Prostate gland (tissue), 2 donors: ENCODE data around the gene MEIOB. TPM values are rescaled to one million over a fixed set of nuclear protein-coding genes. Genes with fewer than 3 reads are reported as not detected.
"Not testable (repeated sequence)": the region's sequence is repeated elsewhere in the genome, so short reads cannot be mapped to it uniquely, and the experiment has no call there.

Source experiments
- DNase-seq: peaks from one replicate; pipeline ENCODE4 v3.0.0-alpha.2; 2019; ENCODE audit warnings: low spot score
- H3K27ac ChIP-seq, 2 donors: fragments of 200-600 bp; sonication (generic); 2 replicates each; pipeline ENCODE4 v1.5.1; 2017 to 2019
- H3K27me3 ChIP-seq: fragments of 200-600 bp; sonication (generic); replicated peaks from 2 replicates; pipeline ENCODE4 v1.5.1; 2019; ENCODE audit not compliant: insufficient read depth
- H3K36me3 ChIP-seq, 2 donors: fragments of 200-600 bp; sonication (generic); 1 replicate in 1 of 2; 2 replicates in 1 of 2; pipeline versions ENCODE4 v1.5.1 to v1.8.1; 2017 to 2019
- H3K4me1 ChIP-seq: fragments of 200-600 bp; sonication (generic); replicated peaks from 2 replicates; pipeline ENCODE4 v1.5.1; 2019
- H3K4me3 ChIP-seq, 2 donors: fragments of 200-600 bp; sonication (generic); 2 replicates each; pipeline ENCODE4 v1.5.1; 2017 to 2019
- H3K9me3 ChIP-seq: fragments of 200-600 bp; sonication (generic); 2 replicates; pipeline ENCODE4 v1.5.1; 2017
- POLR2A ChIP-seq: fragments of 450-650 bp; IDR thresholded peaks from one replicate; pipeline ENCODE4 v1.6.1; 2016; ENCODE audit warnings: antibody characterized with exemption, mild to moderate bottlenecking
- POLR2AphosphoS5 ChIP-seq: sonication (generic); formaldehyde crosslinking; IDR thresholded peaks from one replicate; pipeline ENCODE4 v1.6.1; 2017; ENCODE audit warnings: antibody characterized with exemption
- WGBS: methylation state at CpG from one replicate; pipeline ENCODE4 v1.1.5; 2018; 5-methylcytosine and 5-hydroxymethylcytosine counted together
- intact Hi-C: fragments of 100-400 bp; cut with DNase I; formaldehyde crosslinking; loops from one replicate; pipeline ENCODE4 v1.14.2; 2022
- total RNA-seq, 2 donors: library from RNA; depleted of rRNA; stranded (reverse); fragments of >200 nt; gene quantifications; one replicate each; pipeline ENCODE4 v1.1.0, GENCODE V29; 2016
- TF ChIP-seq, protein P1 (sequence below), 4 experiments: fragments of 200-600 bp in 2 of 4; fragments of 450-650 bp in 2 of 4; sonication (generic) in 2 of 4; IDR thresholded peaks; 1 replicate in 3 of 4; 2 replicates in 1 of 4; pipeline ENCODE4 v1.5.1; 2016 to 2019; ENCODE audit warnings: antibody characterized with exemption in 4 of 4, mild to moderate bottlenecking in 2 of 4, moderate library complexity in 2 of 4

The MEIOB gene
- total RNA-seq, 2 donors from 2014 or later, result 14.4 TPM; not detected in 1

DNA sequence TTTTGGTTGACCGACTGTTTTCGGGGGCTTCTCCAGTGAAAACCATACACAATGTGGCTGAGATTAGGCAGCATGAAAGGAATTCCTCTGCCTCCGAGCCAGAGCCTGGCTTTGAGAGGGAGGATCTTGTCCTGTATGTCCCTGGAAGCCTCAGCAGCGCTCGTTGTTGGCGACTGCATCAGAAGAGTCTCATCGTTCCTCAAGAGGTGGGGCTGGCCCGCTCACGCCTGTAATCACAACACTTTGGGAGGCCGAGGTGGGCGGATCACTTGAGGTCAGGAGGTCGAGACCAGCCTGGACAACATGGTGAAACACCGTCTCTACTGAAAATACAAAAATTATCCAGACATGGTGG lies 31.2 kb upstream of the MEIOB start:
- intact Hi-C loops, result no loop called here
- Histone ChIP-seq H3K4me1 (no peaks in the 10 kb centered on the region), H3K27ac (no peak overlapping the region), H3K9me3 (no peaks in the 10 kb centered on the region), H3K4me3 (no peak overlapping the region), H3K36me3 (no peaks in the 10 kb centered on the region), H3K27me3 (no peaks in the 10 kb centered on the region)
- no peak for DNase-seq
- WGBS, result 58% methylated on average over 13 of the region's 13 CpGs
- TF ChIP-seq, protein P1, sequence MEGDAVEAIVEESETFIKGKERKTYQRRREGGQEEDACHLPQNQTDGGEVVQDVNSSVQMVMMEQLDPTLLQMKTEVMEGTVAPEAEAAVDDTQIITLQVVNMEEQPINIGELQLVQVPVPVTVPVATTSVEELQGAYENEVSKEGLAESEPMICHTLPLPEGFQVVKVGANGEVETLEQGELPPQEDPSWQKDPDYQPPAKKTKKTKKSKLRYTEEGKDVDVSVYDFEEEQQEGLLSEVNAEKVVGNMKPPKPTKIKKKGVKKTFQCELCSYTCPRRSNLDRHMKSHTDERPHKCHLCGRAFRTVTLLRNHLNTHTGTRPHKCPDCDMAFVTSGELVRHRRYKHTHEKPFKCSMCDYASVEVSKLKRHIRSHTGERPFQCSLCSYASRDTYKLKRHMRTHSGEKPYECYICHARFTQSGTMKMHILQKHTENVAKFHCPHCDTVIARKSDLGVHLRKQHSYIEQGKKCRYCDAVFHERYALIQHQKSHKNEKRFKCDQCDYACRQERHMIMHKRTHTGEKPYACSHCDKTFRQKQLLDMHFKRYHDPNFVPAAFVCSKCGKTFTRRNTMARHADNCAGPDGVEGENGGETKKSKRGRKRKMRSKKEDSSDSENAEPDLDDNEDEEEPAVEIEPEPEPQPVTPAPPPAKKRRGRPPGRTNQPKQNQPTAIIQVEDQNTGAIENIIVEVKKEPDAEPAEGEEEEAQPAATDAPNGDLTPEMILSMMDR (IDR thresholded peaks at IDR 0.05), result no peak
- TF ChIP-seq POLR2A (no peak), POLR2AphosphoS5 (no peak)

DNA sequence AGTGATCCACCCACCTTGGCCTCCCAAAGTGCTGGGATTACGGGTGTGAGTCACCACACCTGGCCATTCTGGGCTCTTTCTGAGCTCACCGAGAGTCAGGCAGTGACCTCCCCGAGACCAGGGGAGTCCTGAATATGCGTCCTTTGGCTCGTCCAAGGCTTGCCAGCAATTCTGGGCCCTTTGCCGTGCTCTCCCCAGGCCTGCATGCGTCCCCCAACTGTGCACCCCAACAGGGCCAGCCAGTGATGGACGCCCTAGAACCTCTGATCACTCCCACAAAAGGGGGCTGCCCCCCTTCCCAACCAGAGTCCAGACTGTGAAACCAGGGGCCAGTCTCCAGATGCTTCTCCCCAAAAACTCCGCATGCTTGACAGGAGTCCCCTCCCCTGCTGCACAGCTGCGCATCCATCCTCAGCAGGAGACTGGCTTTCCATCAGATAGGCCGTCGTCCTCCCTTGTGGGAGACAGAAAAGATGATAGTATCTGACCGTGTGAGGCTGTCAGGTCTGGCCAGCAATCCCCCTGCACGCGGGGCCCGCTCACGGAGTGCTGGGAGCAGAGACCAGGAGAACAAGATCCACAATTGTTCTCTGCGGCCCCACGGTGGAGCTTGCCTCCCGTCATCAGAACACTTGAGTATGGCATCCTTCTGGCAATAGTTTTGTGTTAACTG lies 30.7 kb upstream of the MEIOB start:
- 69% methylated on average over 20 of the region's 20 CpGs for WGBS
- H3K4me1 ChIP-seq, result no peaks in the 10 kb centered on the region
- H3K4me3 ChIP-seq, result no peak overlapping the region
- H3K36me3 ChIP-seq, result no peaks in the 10 kb centered on the region
- H3K9me3 ChIP-seq, result no peaks in the 10 kb centered on the region
- no peak for TF ChIP-seq POLR2A
- TF ChIP-seq POLR2AphosphoS5, result no peak
- TF ChIP-seq, protein P1 (IDR thresholded peaks at IDR 0.05), result no peak
- intact Hi-C loops, result no loop called here
- DNase-seq, result no peak
- no peaks in the 10 kb centered on the region for H3K27me3 ChIP-seq
- H3K27ac ChIP-seq, result no peak overlapping the region

DNA sequence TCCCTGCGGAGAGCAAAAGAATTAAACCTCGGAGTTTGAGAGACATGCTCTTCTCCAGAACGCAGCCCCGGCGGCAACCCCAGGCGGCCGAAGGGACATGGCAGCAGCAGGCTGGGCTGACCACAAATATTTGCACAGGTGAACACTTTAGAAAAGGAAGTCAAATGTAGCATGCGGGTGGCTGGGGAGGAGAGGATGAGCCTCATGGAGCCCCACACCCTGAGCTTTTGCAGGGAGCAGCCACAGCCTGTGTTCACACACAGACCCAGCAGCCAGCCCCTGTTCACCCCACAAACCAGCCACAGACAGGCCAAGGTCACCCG lies 28.4 kb upstream of the MEIOB start:
- no peaks in the 10 kb centered on the region for H3K9me3 ChIP-seq
- DNase-seq, result no peak
- no peak overlapping the region for H3K4me3 ChIP-seq
- 31% methylated on average over 9 of the region's 9 CpGs for WGBS
- no peak overlapping the region for H3K27ac ChIP-seq
- TF ChIP-seq, protein P1 (IDR thresholded peaks at IDR 0.05), result peak in 1 of 4 experiments; percentile 1
- no peak for TF ChIP-seq POLR2A
- intact Hi-C loops, result no loop called here
- H3K4me1 ChIP-seq, result no peaks in the 10 kb centered on the region
- H3K36me3 ChIP-seq, result no peaks in the 10 kb centered on the region
- H3K27me3 ChIP-seq, result no peaks in the 10 kb centered on the region

DNA sequence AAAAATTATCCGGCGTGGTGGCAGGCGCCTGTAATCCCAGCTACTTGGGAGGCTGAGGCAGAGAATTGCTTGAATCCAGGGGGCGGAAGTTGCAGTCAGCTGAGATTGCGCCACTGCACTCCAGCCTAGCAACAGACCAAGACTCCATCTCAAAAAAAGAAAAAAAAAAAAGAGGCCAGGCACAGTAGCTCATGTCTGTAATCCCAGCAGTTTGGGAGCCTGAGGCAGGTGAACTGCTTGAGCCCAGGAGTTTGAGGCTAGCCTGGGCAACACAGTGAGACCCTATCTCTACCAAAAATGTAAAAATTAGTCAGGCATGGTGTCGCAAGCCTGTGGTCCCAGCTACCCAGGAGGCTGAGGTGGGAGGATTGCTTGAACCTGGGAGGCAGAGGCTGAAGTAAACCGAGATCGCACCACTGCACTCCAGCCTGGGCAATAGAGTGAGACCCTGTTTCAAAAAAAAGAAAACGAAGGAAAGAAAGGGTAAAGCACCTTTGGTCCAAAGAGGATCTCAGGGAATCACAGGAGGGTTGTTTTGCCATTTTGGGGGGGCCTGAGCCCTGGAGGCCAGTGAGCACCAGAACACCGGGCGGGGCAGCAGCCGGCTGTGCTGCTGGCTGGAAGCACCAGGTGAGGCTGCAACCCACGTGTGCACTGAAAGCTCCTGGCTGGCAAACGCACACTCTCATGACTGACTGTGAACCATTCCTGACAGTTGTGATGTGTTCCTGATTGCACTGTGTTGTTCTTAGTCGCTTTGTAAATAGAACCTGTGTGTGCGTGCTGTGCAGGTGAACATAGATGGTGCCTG lies 27.9 kb upstream of the MEIOB start:
- Histone ChIP-seq H3K36me3 (no peaks in the 10 kb centered on the region), H3K4me3 (no peak overlapping the region), H3K27me3 (no peaks in the 10 kb centered on the region), H3K27ac (no peak overlapping the region), H3K9me3 (no peaks in the 10 kb centered on the region), H3K4me1 (no peaks in the 10 kb centered on the region)
- peak; percentile 53 for DNase-seq
- TF ChIP-seq, protein P1 (IDR thresholded peaks at IDR 0.05), result peak in 1 of 4 experiments; percentile 13
- TF ChIP-seq POLR2AphosphoS5 (peak; percentile 60), POLR2A (no peak)
- intact Hi-C loops, result no loop called here
- WGBS, result 70% methylated on average over 16 of the region's 16 CpGs

DNA sequence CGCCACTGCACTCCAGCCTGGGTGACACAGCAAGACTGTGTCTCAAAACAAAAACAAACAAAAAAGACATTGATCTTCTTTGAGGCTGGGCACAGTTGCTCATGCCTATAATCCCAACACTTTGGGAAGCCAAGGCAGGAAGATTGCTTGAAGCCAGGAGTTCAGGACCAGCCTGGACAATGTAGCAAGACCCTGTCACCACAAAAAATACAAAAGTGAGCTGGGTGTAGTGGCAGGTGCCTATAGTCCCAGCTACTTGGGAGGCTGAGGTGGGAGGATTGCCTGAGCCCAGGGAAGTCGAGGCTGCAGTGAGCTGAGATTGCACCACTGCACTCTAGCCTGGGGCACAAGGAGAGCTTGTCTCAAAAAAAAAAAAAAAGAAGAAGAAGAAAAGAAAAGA lies 25.7 kb upstream of the MEIOB start:
- H3K36me3 ChIP-seq, intact Hi-C loops, H3K4me1 ChIP-seq, H3K4me3 ChIP-seq, H3K9me3 ChIP-seq, H3K27me3 ChIP-seq, DNase-seq, H3K27ac ChIP-seq: not testable (repeated sequence)
- WGBS, result 97% methylated on average over 2 of the region's 2 CpGs
